ENCODE measurements around the gene PIAS4.

GRCh38 chr19:4049432-4049831 is 41.9 kb downstream of the PIAS4 start:
- TF ChIP-seq CREB5 (CRISPR knock-in tag; IDR thresholded peaks at IDR 0.05; ENCODE audit: low read depth): no peak
- no peak for TF ChIP-seq ZNF8 (CRISPR knock-in tag; IDR thresholded peaks at IDR 0.05)
- TF ChIP-seq, protein P1, sequence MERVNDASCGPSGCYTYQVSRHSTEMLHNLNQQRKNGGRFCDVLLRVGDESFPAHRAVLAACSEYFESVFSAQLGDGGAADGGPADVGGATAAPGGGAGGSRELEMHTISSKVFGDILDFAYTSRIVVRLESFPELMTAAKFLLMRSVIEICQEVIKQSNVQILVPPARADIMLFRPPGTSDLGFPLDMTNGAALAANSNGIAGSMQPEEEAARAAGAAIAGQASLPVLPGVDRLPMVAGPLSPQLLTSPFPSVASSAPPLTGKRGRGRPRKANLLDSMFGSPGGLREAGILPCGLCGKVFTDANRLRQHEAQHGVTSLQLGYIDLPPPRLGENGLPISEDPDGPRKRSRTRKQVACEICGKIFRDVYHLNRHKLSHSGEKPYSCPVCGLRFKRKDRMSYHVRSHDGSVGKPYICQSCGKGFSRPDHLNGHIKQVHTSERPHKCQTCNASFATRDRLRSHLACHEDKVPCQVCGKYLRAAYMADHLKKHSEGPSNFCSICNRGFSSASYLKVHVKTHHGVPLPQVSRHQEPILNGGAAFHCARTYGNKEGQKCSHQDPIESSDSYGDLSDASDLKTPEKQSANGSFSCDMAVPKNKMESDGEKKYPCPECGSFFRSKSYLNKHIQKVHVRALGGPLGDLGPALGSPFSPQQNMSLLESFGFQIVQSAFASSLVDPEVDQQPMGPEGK (CRISPR knock-in tag; IDR thresholded peaks at IDR 0.05; ENCODE audit: borderline replicate concordance): no peak
- no peak for TF ChIP-seq CSRNP3 (CRISPR knock-in tag; IDR thresholded peaks at IDR 0.05)
- TF ChIP-seq ESRRG (CRISPR knock-in tag; IDR thresholded peaks at IDR 0.05): no peak
- TF ChIP-seq GLIS3 (CRISPR knock-in tag; IDR thresholded peaks at IDR 0.05): no peak
- no peak for TF ChIP-seq ZFP3 (CRISPR knock-in tag; IDR thresholded peaks at IDR 0.05)
- TF ChIP-seq TOX (CRISPR knock-in tag; IDR thresholded peaks at IDR 0.05; ENCODE audit: borderline replicate concordance): no peak
- TF ChIP-seq OSR1 (CRISPR knock-in tag; IDR thresholded peaks at IDR 0.05): no peak
- no peak for TF ChIP-seq ZNF565 (CRISPR knock-in tag; conservative IDR thresholded peaks at IDR 0.05; ENCODE audit: low read depth)
- TF ChIP-seq ZC3H10 (CRISPR knock-in tag; IDR thresholded peaks at IDR 0.05): no peak
- no peak for TF ChIP-seq ARNTL (CRISPR knock-in tag; IDR thresholded peaks at IDR 0.05; ENCODE audit: borderline replicate concordance, low read depth)
- TF ChIP-seq RARB (CRISPR knock-in tag; IDR thresholded peaks at IDR 0.05): no peak
